Measurements from ENCODE around the gene TSPAN15.

TSPAN15 gene

DNA sequence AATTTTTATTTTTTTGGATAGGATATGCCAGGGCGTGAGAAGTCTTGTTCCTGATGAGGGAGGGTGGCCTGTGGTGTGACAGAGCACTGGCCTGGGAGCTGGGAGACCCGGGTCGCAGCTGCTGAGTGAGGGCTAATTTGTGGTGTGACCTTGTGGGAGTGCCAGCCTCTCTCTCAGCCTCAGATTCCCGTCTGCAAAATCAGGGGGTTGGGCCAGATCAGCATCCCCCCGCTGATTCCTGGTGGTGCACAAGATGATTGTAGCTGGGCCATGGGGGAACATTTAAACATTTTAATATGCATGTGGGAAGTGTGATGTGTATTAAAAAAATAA lies 14.9 kb downstream of the TSPAN15 start:
- DNase-seq (ENCODE audit: low spot score), result no peak

DNA sequence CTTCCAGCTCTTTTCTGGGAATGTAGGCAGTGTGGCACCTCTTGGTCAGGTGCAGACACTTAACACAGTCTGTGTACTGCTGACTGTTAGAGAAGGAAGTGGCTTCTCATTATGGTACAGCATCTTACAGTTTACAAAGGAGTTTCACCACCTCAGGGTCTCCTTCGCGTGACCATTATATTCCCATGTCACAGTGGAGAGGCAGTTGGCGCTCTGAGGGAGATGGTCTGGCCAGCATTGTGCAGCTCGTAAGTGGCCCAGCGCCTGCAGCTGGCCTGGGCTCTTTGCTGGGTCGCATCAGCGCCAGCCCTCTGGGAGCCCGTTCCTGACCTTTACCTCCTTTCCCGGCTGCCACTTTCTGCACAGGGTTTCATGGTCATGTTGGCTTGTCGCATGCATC lies 15.4 kb downstream of the TSPAN15 start:
- DNase-seq (ENCODE audit: low spot score), result no peak

- no peak for DNase-seq (ENCODE audit: low spot score)
These were observed 16.9 kb downstream of the TSPAN15 start for GRCh38 chr10:69467928-69468750.

GRCh38 chr10:69468751-69469089 lies 17.5 kb downstream of the TSPAN15 start:
- DNase-seq (ENCODE audit: low spot score), result no peak

GRCh38 chr10:69469976-69470375 lies 18.7 kb downstream of the TSPAN15 start:
- no peak for DNase-seq (ENCODE audit: low spot score)

GRCh38 chr10:69470463-69471384 lies 19.5 kb downstream of the TSPAN15 start:
- no peak for DNase-seq (ENCODE audit: low spot score)

- no peak for DNase-seq (ENCODE audit: low spot score)
These were observed 20.9 kb downstream of the TSPAN15 start for GRCh38 chr10:69472142-69472541.

- no peak for DNase-seq (ENCODE audit: low spot score)
These were observed 21.3 kb downstream of the TSPAN15 start for GRCh38 chr10:69472544-69472943.

- DNase-seq (ENCODE audit: low spot score), result no peak
These were observed 22.2 kb downstream of the TSPAN15 start for GRCh38 chr10:69473304-69473990.

DNA sequence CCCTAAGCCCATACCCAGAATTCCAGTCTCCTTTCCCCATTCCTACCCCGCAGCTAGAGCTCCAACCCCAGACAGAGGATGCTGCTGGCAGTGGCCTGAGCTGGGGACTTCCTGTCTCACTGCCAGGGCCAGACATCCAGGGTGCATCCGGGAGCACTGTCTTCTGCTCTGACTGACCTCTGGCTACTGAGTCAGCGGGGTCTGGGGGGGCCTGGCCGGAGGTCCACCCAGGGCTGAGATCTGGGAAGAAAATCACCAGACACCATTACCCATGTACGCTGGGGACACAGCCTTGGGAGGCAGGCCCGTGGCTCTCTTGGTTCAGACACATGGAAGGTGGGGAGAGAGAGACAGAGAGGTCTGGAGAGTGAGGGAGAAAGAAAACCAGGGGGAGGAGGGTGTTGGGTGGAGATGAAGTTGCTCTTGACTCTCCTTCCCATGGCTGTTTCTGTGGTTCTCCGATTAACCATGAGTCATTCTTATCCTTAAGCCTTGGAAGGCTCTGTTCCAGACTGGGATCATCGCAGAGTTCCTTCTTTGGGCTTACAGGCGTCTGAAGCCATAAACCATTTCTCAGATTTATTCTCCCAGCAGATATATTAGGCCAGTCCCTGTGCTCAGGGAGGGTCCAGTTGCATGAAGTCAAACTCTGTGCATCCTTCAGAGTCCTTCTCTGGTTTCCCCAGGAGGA lies 23.6 kb downstream of the TSPAN15 start:
- DNase-seq (ENCODE audit: low spot score), result no peak

- no peak for DNase-seq (ENCODE audit: low spot score)
These were observed 24.2 kb downstream of the TSPAN15 start for GRCh38 chr10:69475433-69475830.

DNA sequence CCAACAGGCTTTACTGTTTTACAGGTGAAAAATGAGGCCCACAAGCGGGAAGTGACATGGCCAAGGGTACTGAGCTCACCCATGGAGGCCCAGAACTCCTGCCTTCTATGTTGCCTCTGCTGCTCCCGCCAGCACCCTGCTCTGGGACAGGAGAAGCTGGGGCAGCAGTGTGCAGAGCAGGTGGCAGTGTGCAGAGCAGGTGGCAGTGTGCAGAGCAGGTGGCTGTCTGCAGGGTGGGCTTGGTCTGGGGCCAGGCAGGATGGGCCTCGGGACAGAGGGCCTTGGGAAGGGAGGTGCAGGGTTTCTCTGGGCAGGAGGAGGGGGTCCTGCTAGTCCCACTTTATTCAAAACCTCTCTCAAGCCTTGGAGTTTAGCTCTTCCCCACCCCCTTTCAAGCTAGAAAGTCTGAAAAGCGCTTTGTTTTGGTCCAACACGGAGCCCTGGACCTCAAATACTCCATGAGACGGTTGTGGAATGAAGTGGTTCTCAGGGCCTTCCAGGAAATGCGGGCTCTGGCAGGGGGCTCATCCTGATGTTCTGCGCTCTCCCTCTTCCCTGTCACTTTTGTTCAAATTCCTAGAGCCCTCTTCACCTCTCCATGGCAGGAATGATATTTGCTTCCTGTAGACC lies 26.8 kb downstream of the TSPAN15 start:
- no peak for DNase-seq (ENCODE audit: low spot score)

GRCh38 chr10:69479240-69480067 lies 28.2 kb downstream of the TSPAN15 start:
- no peak for DNase-seq (ENCODE audit: low spot score)

GRCh38 chr10:69480068-69480412 lies 28.8 kb downstream of the TSPAN15 start:
- no peak for DNase-seq (ENCODE audit: low spot score)

DNA sequence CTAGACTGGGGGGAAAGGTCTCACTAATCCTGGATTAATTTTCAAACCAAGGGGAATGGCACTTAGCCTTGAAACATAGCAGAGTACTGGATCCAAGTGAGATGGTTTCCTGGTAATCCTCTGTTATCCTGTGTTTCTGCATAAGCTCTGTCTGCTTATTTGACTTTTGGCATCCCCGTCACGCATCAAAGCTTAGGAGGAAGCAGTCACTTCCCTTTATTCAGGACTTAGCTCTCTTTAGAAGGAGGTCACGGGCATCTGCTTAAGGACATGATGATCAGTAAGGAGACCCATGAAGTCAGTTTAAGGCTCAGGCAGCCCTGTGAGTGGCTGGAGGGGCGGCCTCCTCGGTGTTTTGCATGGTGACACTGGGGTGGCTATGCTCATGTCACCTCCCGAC lies 30.0 kb downstream of the TSPAN15 start:
- DNase-seq (ENCODE audit: low spot score), result no peak

- no peak for DNase-seq (ENCODE audit: low spot score)
These were observed 30.7 kb downstream of the TSPAN15 start for GRCh38 chr10:69481811-69482524.

GRCh38 chr10:69483963-69484362 lies 32.7 kb downstream of the TSPAN15 start:
- DNase-seq (ENCODE audit: low spot score), result no peak

GRCh38 chr10:69484736-69485135 lies 33.5 kb downstream of the TSPAN15 start:
- no peak for DNase-seq (ENCODE audit: low spot score)

GRCh38 chr10:69486922-69487730 lies 35.9 kb downstream of the TSPAN15 start:
- no peak for DNase-seq (ENCODE audit: low spot score)

All from left forelimb (tissue), 1 donor.